Measurements from ENCODE around the gene APCDD1L.

Gene APCDD1L

GRCh38 chr20:58463256-58463655 lies 51.9 kb downstream of the APCDD1L start:
- DNase-seq: no peak

GRCh38 chr20:58461899-58462298 lies 53.3 kb downstream of the APCDD1L start:
- no peak for DNase-seq

GRCh38 chr20:58461104-58461503 lies 54.1 kb downstream of the APCDD1L start:
- DNase-seq: no peak

GRCh38 chr20:58459058-58459750 lies 56.0 kb downstream of the APCDD1L start:
- no peak for DNase-seq

- no peak for DNase-seq
Observed at GRCh38 chr20:58458342-58459057, 56.7 kb downstream of the APCDD1L start.

GRCh38 chr20:58457083-58457695 lies 58.0 kb downstream of the APCDD1L start:
- DNase-seq: no peak

- DNase-seq: no peak
Observed at GRCh38 chr20:58454460-58454859, 60.7 kb downstream of the APCDD1L start.

- DNase-seq: no peak
Observed at GRCh38 chr20:58453391-58453790, 61.8 kb downstream of the APCDD1L start.

- DNase-seq: no peak
Observed at GRCh38 chr20:58452667-58453255, 62.4 kb downstream of the APCDD1L start.

- no peak for DNase-seq
Observed at GRCh38 chr20:58450254-58450653, 64.9 kb downstream of the APCDD1L start.

GRCh38 chr20:58449681-58450221 lies 65.4 kb downstream of the APCDD1L start:
- DNase-seq: no peak

- DNase-seq: no peak
Observed at GRCh38 chr20:58448958-58449357, 66.2 kb downstream of the APCDD1L start.

- no peak for DNase-seq
Observed at GRCh38 chr20:58447511-58448391, 67.4 kb downstream of the APCDD1L start.

- DNase-seq: no peak
Observed at GRCh38 chr20:58446960-58447265, 68.3 kb downstream of the APCDD1L start.

- no peak for DNase-seq
Observed at GRCh38 chr20:58446264-58446959, 68.8 kb downstream of the APCDD1L start.

GRCh38 chr20:58444746-58445255 lies 70.4 kb downstream of the APCDD1L start:
- DNase-seq: no peak

- DNase-seq: no peak
Observed at GRCh38 chr20:58441723-58442122, 73.5 kb downstream of the APCDD1L start.

- no peak for DNase-seq
Observed at GRCh38 chr20:58440021-58440767, 75.0 kb downstream of the APCDD1L start.

- DNase-seq: no peak
Observed at GRCh38 chr20:58438970-58439808, 76.0 kb downstream of the APCDD1L start.

Data from activated CD4-positive, CD25-positive, alpha-beta regulatory T cell treated with anti-CD3 and anti-CD28 coated beads, Interleukin-2, amount 50 U/mL, for 72 hours (primary cell).